HL-60 (cell line): ENCODE data around the gene DDAH1.

Experiments used
- POLR2AphosphoS5 ChIP-seq: IDR thresholded peaks from 2 replicates; pipeline ENCODE4 v1.6.1; 2012; ENCODE audit warnings: low read depth
- TF ChIP-seq, protein P1 (sequence below): IDR thresholded peaks from one replicate; pipeline ENCODE4 v1.5.1; 2011; ENCODE audit warnings: low read length, control low read depth, inconsistent platforms; ENCODE audit not compliant: insufficient read depth
- TF ChIP-seq, protein P2 (sequence below): IDR thresholded peaks from 2 replicates; pipeline ENCODE4 v1.6.1; 2012; ENCODE audit warnings: low read depth; ENCODE audit not compliant: insufficient replicate concordance

DNA sequence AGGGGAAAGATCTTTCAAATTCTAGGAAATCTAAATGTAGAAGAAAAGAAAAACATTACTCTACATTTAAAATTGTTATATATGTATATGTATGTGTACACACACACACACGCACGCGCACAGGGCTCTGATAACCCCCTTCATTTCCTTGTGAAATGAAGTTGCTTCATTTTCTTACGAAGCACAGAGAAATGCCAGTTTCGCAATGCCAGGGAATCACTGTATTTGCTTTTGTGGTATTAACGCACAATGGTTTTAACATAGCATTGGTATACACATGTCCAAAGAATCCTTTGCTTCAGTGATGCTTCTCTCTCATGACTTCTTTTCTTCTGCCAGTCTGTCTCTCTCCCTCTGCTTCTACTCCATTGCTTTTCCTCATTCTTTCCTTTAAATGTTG, 8.4 kb upstream of the DDAH1 start:
- no peak for TF ChIP-seq POLR2AphosphoS5
- TF ChIP-seq, protein P1, sequence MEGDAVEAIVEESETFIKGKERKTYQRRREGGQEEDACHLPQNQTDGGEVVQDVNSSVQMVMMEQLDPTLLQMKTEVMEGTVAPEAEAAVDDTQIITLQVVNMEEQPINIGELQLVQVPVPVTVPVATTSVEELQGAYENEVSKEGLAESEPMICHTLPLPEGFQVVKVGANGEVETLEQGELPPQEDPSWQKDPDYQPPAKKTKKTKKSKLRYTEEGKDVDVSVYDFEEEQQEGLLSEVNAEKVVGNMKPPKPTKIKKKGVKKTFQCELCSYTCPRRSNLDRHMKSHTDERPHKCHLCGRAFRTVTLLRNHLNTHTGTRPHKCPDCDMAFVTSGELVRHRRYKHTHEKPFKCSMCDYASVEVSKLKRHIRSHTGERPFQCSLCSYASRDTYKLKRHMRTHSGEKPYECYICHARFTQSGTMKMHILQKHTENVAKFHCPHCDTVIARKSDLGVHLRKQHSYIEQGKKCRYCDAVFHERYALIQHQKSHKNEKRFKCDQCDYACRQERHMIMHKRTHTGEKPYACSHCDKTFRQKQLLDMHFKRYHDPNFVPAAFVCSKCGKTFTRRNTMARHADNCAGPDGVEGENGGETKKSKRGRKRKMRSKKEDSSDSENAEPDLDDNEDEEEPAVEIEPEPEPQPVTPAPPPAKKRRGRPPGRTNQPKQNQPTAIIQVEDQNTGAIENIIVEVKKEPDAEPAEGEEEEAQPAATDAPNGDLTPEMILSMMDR = no peak
- TF ChIP-seq, protein P2, sequence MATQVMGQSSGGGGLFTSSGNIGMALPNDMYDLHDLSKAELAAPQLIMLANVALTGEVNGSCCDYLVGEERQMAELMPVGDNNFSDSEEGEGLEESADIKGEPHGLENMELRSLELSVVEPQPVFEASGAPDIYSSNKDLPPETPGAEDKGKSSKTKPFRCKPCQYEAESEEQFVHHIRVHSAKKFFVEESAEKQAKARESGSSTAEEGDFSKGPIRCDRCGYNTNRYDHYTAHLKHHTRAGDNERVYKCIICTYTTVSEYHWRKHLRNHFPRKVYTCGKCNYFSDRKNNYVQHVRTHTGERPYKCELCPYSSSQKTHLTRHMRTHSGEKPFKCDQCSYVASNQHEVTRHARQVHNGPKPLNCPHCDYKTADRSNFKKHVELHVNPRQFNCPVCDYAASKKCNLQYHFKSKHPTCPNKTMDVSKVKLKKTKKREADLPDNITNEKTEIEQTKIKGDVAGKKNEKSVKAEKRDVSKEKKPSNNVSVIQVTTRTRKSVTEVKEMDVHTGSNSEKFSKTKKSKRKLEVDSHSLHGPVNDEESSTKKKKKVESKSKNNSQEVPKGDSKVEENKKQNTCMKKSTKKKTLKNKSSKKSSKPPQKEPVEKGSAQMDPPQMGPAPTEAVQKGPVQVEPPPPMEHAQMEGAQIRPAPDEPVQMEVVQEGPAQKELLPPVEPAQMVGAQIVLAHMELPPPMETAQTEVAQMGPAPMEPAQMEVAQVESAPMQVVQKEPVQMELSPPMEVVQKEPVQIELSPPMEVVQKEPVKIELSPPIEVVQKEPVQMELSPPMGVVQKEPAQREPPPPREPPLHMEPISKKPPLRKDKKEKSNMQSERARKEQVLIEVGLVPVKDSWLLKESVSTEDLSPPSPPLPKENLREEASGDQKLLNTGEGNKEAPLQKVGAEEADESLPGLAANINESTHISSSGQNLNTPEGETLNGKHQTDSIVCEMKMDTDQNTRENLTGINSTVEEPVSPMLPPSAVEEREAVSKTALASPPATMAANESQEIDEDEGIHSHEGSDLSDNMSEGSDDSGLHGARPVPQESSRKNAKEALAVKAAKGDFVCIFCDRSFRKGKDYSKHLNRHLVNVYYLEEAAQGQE = no peak
